CD4-positive, alpha-beta T cell treated with Interleukin-15 for 4 hours (primary cell): ENCODE results near the gene SMIM34.

Experiments
- DNase-seq: peaks from one replicate; pipeline ENCODE4 v3.0.0-alpha.2; 2020; ENCODE audit warnings: low spot score

SMIM34 gene

DNA sequence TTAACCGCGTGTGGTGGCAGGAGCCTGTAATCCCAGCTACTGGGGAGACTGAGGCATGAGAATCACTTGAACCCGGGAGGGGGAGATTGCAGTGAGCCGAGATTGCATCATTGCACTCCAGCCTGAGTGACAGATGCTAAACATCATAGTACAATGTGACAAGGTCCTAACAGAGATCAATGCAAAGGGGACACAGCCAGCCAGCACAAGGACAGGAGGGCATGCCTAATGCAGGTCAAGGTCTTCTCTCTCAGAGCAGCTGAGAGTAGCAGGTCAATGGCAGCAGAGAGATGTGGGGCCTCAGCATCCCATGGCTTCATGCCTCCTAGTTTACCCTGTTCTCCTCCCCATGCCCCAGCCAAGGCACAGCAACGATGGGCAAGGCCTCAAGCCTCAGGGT is 51.4 kb downstream of the SMIM34 start:
- no peak for DNase-seq

DNA sequence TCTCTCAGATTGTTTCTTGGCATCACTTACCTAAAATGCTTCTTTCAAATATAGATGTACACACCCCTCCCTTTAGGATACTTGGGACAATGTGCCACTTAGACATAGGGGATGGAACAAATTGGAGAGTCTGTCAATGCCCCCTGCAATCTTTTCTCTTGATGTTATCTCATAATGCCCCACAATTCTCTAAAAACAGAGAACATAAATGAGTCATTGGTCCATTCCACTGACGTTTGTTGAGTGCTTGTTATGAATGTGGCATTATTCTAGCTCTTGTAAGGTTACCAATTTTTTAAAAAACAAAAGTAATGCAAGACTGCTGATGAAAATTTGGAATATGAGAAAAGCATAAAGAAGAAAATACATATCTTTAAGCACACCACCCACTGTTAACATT is 54.0 kb downstream of the SMIM34 start:
- no peak for DNase-seq
